ENCODE measurements around the gene TUBB4B. TPM values are rescaled to one million over a fixed set of nuclear protein-coding genes. Genes with fewer than 3 reads are reported as not detected.

The TUBB4B gene
- total RNA-seq: 230 and 358 TPM in 2 replicates

GRCh38 chr9:137240841-137241489 lies at the start of gene TUBB4B:
Gene TUBB4B, plus strand, starts transcription at chr9:137241287. Its CDS starts 74 bp downstream, at chr9:137241361.

GRCh38 chr9:137200311-137201204 lies 40.5 kb upstream of the TUBB4B start, which contains the start of gene TPRN:
Gene TPRN, minus strand, starts transcription at chr9:137200741. Its CDS starts 30 bp downstream, at chr9:137200711.

GRCh38 chr9:137205126-137206069 lies 35.7 kb upstream of the TUBB4B start, which contains the start of the genes NDOR1 and TMEM203:
Gene NDOR1, plus strand, starts transcription at chr9:137205700. Its CDS starts 78 bp downstream, at chr9:137205778.
Gene TMEM203, minus strand, starts transcription at chr9:137205648. Its CDS starts 234 bp downstream, at chr9:137205414.

GRCh38 chr9:137222190-137223077 lies 18.7 kb upstream of the TUBB4B start, which contains the start of gene RNF208:
Gene RNF208, minus strand, starts transcription at chr9:137222240. Its CDS starts 1,028 bp downstream, at chr9:137221212.

DNA sequence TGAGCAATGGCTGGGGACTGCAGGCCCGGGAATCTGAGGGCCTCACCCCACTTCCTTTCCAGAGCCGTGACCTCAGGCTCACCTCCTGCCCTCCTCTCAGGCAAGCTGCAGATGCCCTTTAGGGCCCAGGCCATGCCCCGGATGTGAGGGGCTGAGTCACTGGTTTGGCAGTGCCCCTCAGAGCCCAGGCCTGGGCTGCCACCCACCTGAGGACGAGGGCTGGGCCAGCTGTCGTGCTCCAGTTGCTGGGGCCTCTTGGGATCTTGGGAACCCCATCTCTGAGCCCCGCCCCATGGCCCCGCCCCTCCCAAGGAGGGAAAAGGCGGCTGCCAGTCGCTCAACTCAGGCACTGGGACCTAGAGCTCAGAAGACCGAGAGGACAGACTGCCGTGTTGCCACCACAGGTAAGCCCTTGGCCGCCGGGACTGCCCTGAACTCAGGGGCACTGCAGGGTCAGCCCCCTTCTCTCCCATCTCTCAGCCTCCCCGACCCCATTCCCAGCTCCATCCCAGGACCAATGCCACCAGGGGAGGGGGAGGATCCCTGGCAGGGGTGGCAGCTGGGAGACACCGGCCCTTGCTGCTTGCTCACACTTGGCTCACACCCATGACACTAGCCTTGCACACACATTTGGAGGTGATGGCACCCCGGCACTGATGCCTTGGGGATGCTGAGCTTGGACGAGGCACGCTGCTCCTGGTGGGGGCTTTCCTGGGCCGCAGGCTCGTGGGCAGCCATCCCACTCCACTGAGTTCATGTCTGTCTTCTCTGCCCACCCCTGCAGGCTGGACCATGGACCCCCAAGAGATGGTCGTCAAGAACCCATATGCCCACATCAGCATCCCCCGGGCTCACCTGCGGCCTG lies 16.0 kb upstream of the TUBB4B start, which contains the start of gene CYSRT1:
CYSRT1 (plus strand) TSS at position 345 of the 865 bp plus-strand sequence; CDS start at position 793, 448 bp downstream.

GRCh38 chr9:137227054-137227852 lies 13.8 kb upstream of the TUBB4B start, which contains the start of gene RNF224:
Gene RNF224, plus strand, starts transcription at chr9:137227502. Its CDS starts 834 bp downstream, at chr9:137228336.

GRCh38 chr9:137230705-137231371 lies 10.2 kb upstream of the TUBB4B start, which contains the start of gene SLC34A3:
Gene SLC34A3, plus strand, starts transcription at chr9:137230901. Its CDS starts 802 bp downstream, at chr9:137231703.

GRCh38 chr9:137251194-137251461 lies 10.0 kb downstream of the TUBB4B start, which contains the start of gene STPG3:
Gene STPG3, plus strand, starts transcription at chr9:137251286. Its CDS starts 1 bp downstream, at chr9:137251287.

DNA sequence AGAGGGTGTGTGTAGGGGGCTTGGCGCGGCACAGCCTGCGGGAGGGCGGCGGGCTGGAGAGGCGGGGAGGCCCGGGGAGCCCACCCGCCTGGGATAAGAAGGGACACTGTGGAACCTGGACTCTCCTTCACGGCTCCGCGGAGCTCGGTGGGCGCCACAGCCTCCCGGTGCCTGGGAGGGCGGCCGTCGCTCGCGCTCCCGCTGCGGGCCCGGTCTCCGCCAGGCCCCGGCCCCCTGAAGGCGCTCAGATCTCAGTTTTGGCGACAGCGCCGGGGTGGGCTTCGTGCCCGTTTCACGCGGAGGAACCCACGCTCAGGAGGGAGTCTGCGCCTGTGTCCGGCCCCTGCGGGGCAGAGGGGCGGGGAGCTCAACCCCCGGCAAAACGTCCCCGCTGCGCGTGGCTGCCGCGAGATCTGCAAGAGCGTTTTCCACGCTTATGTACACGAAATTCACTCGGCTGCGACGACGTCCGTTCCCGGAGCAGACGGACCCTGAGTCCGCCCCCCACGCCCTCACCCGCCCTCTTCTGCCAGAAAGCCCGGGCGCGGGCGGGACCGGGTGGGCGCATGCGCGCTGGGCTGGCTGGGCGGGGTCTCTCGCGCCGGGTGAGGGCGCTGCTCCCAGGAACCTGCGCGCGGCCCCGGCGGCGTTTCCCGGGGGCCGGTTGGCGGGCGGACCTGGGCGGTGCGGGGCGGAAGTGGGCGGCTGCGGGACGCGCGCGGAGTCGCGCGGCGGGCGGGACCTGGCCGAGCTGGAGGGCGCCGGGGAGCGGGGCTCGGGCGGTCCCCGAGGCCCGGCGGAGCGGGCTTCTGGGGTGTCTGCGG lies 13.7 kb downstream of the TUBB4B start, which contains the start of gene NELFB:
NELFB (plus strand) TSS at position 704 of the 824 bp plus-strand sequence.

GRCh38 chr9:137277329-137278041 lies 36.4 kb downstream of the TUBB4B start, which contains the start of gene TOR4A:
Gene TOR4A, plus strand, starts transcription at chr9:137277726. Its CDS starts 964 bp downstream, at chr9:137278690.

Other genes starting within 250 kb of the TUBB4B start
- gene PAXX, start 248.9 kb upstream of the TUBB4B start, total RNA-seq: 13.9 and 14.3 TPM in 2 replicates
- 0.20 and 0.73 TPM in 2 replicates for gene CLIC3, start 244.7 kb upstream of the TUBB4B start, total RNA-seq
- gene ABCA2, start 213.1 kb upstream of the TUBB4B start, total RNA-seq: 15.4 and 19.5 TPM in 2 replicates
- not detected in 2 replicates for gene FUT7, start 209.2 kb upstream of the TUBB4B start, total RNA-seq
- gene NPDC1, start 195.1 kb upstream of the TUBB4B start, total RNA-seq: 18.8 and 24.3 TPM in 2 replicates
- not detected in 2 replicates for gene ENTPD2, start 187.2 kb upstream of the TUBB4B start, total RNA-seq
- gene SAPCD2, start 170.7 kb upstream of the TUBB4B start, total RNA-seq: 6.6 and 8.2 TPM in 2 replicates
- 12.1 and 18.8 TPM in 2 replicates for gene UAP1L1, start 163.8 kb upstream of the TUBB4B start, total RNA-seq
- gene MAN1B1, start 154.3 kb upstream of the TUBB4B start, total RNA-seq: 45.5 and 52.2 TPM in 2 replicates
- gene DPP7, start 126.6 kb upstream of the TUBB4B start, total RNA-seq: 77.2 and 112 TPM in 2 replicates
- gene GRIN1, start 102.1 kb upstream of the TUBB4B start, total RNA-seq: not detected in 2 replicates
- not detected in 2 replicates for gene LRRC26, start 71.2 kb upstream of the TUBB4B start, total RNA-seq
- 0.20 TPM in 1 of 2 replicates, not detected in the other for gene TMEM210, start 69.2 kb upstream of the TUBB4B start, total RNA-seq
- gene ANAPC2, start 52.7 kb upstream of the TUBB4B start, total RNA-seq: 23.5 and 28.7 TPM in 2 replicates
- gene SSNA1, start 52.6 kb upstream of the TUBB4B start, total RNA-seq: 56.1 and 64.7 TPM in 2 replicates
- gene TPRN, start 40.5 kb upstream of the TUBB4B start, total RNA-seq: 6.2 and 11.9 TPM in 2 replicates
- gene TMEM203, start 35.6 kb upstream of the TUBB4B start, total RNA-seq: 32.0 and 34.6 TPM in 2 replicates
- gene NDOR1, start 35.6 kb upstream of the TUBB4B start, total RNA-seq: 6.2 and 8.4 TPM in 2 replicates
- gene RNF208, start 19.0 kb upstream of the TUBB4B start, total RNA-seq: not detected in 2 replicates
- 0.37 and 0.39 TPM in 2 replicates for gene CYSRT1, start 16.1 kb upstream of the TUBB4B start, total RNA-seq
- gene RNF224, start 13.8 kb upstream of the TUBB4B start, total RNA-seq: not detected in 2 replicates
- not detected in 2 replicates for gene SLC34A3, start 10.4 kb upstream of the TUBB4B start, total RNA-seq
- gene STPG3, start 10.0 kb downstream of the TUBB4B start, total RNA-seq: not detected in 2 replicates
- 50.7 and 70.4 TPM in 2 replicates for gene NELFB, start 14.0 kb downstream of the TUBB4B start, total RNA-seq
- 4.0 and 16.0 TPM in 2 replicates for gene TOR4A, start 36.4 kb downstream of the TUBB4B start, total RNA-seq
- 0.20 TPM in 1 of 2 replicates, not detected in the other for gene NRARP, start 61.0 kb downstream of the TUBB4B start, total RNA-seq
- gene EXD3, start 181.9 kb downstream of the TUBB4B start, total RNA-seq: 4.0 and 4.3 TPM in 2 replicates
- gene NOXA1, start 182.1 kb downstream of the TUBB4B start, total RNA-seq: 0.20 and 0.37 TPM in 2 replicates
- gene ENTPD8, start 200.1 kb downstream of the TUBB4B start, total RNA-seq: not detected in 2 replicates
- gene NSMF, start 218.0 kb downstream of the TUBB4B start, total RNA-seq: 31.2 and 34.6 TPM in 2 replicates